GM19193 (cell line): ENCODE data around the gene MAP3K6.
A peak's percentile ranks its signal among the peaks of the same experiment; 100 is the strongest.

ENCODE experiments used
- POLR2A ChIP-seq: IDR thresholded peaks from 4 replicates; pipeline ENCODE4 v1.6.1; 2011; ENCODE audit not compliant: insufficient read depth, insufficient read length; ENCODE audit errors: extremely low read depth

The MAP3K6 gene

DNA sequence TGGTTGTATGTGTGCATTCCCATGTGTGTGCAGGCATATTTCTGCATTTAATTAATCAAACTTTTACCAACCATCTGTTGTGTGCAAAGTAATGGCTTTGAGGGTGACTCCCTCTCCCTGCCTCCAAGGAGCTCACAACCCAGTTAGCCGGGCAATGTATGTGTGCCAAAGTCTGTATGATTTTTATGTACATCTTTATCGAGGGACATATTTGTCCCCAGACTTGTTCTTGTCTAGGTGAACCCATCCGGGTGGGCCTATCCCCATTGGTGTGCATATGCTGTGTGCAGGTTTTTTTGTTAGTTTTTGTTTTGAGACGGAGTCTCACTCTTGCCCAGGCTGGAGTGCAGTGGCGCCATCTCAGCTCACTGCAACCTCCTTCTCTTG lies 23.1 kb downstream of the MAP3K6 start:
- no peak for TF ChIP-seq POLR2A

DNA sequence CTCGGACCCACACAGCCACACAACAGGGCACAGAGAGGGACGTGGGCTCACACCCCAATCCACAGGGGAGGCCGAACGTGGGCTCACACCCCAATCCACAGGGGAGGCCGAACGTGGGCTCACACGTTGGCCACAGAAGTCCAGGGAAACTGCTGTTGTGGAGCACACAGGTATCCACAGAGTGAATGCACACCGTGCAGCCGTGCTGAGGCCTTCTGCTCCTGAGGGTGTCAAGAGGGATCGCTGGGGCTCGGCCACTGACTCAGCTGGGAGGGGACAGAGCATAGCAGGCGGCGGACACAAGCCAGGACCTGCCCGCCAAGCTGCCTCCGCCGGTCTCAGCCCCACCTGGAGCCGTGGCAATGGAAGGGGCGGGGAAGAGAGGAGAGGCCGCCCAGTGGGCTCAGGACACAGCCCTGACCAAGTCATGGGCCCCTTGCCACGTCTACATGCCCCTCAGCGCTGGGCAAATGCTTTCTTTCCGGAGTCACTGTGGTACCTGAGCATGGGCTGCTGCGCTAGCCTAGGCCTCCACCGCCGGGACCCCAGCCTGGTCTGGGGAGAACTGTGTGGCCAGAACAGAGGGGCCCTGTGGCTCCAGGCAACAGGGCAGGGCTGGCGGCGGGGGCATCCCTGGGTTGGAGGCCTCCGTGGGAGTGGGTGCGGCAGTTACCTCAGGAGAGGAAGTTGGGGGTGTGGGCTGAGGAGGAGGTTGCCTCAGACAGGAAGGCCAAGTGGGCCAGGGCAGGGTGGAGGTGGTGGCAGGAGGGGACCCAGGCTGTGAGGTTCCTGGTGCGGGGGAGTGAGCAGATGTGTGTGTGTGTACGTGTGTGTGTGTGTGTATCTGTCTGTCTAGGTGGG lies 23.8 kb downstream of the MAP3K6 start:
- peak; percentile 46 for TF ChIP-seq POLR2A

DNA sequence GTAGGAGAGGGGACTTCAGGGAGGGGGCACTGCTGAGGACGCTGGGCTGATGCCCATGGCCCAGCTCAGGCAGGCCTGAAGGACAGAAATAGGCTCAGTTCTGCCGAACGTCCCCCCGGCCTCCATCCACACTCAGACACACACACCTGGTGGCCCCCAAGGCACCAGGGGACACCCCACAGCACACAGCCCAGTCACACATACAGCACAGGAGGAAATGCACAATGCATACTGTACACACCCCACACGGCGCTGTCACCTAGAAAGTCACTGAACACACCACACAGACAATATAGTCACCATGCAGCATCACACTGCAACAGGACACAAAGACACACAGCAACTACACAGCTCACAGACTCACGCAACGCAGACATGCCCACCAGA lies 24.4 kb downstream of the MAP3K6 start:
- TF ChIP-seq POLR2A: no peak

DNA sequence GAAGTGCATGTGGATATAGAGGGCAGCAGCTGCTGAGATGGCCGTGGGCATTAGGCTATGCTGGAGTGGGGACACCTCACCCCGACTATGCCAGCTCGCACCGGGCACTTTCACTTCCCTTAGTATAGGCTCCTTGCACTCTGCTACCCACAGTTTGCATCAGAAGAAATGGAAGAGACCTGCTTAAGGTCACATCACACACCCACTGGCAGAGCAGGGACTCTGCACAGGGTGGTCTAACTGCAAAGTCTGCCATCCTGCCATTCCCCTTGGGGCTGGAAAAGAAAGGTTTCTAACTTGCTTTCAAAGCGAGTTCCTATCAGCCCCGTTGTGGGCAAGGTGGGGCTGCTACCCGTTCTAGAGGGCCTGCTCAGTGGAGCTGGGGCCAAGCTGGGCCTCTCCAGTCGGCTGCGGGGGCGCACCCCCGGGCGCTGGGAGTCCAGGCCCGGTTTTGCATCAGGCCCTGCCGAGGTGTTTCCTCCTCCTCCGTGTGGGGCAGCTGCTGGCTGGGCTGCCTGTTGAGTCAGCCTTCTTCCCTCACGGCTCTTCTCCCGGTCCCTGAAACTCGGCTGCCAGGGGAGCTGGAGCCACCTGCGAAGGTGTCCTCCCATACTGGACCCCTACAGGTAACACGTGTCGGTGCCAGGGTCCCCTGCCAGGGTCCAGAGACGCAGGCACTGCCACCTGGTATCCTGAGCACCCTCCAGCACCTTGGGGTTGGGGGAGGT lies 25.1 kb downstream of the MAP3K6 start, which contains the start of gene SYTL1:
SYTL1 (plus strand) TSS at position 498 of the 728 bp plus-strand sequence. CDS start 3,313 bp downstream, outside the sequence.
- peak; percentile 45 for TF ChIP-seq POLR2A

- TF ChIP-seq POLR2A: no peak
These were observed 27.5 kb downstream of the MAP3K6 start for GRCh38 chr1:27339213-27339612.

GRCh38 chr1:27338751-27339150 lies 28.0 kb downstream of the MAP3K6 start:
- no peak for TF ChIP-seq POLR2A

- TF ChIP-seq POLR2A: no peak
These were observed 30.0 kb downstream of the MAP3K6 start for GRCh38 chr1:27336756-27337155.

GRCh38 chr1:27335506-27336422 lies 31.0 kb downstream of the MAP3K6 start:
- TF ChIP-seq POLR2A: no peak

GRCh38 chr1:27333717-27334279 lies 33.0 kb downstream of the MAP3K6 start:
- no peak for TF ChIP-seq POLR2A

GRCh38 chr1:27332536-27333281 lies 34.1 kb downstream of the MAP3K6 start:
- no peak for TF ChIP-seq POLR2A

GRCh38 chr1:27331922-27332321 lies 34.8 kb downstream of the MAP3K6 start:
- TF ChIP-seq POLR2A: no peak

DNA sequence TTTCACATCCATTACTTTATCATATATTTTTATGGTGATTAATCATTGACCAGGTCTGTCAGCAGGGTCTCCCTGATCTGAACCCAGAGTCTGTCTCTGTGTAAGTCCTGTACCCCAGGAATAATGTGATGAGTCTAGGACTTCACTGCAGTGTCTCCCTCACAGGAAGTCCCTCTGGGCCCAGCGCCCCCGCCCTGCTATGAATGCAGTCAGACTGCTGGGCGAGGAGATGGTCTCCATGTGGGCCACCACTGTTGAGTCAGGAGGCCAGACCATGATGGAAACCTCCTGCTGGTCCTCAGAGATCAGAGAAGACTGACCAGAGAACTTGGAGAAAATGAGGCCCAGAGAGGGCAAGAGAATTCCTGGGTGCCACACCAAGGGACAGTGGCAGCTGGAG lies 35.3 kb downstream of the MAP3K6 start:
- no peak for TF ChIP-seq POLR2A

- no peak for TF ChIP-seq POLR2A
These were observed 36.0 kb downstream of the MAP3K6 start for GRCh38 chr1:27330786-27331185.

DNA sequence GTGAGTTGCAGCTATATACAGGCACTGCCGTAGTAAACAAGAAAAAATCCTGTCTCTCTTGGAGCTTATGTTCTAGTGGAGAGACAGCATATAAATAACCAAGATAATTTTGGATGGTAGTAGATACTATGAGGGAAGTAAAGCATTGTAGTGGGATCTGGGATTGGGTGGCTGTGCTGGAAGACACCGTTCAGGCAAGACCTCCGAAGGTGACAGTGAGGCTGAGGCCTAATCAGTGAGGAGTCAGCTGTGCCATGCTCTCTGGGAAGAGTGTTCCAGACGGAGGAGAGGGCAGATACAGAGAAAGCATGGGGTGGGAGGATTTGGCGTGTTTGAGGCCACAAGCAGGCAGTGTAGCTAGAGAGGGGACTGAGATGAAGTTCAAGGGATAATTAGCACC lies 38.8 kb downstream of the MAP3K6 start:
- TF ChIP-seq POLR2A: no peak
